ENCODE measurements around the gene WNT3. TPM values are rescaled to one million over a fixed set of nuclear protein-coding genes. Genes with fewer than 3 reads are reported as not detected.

The WNT3 gene
- total and polyA plus RNA-seq, 10 of the 15 experiments (the other 5 are each of a cell fraction or from before 2014, with no cell fraction given), result 0.01 to 0.03 TPM; not detected in 8

GRCh38 chr17:46863383-46864121, 45.1 kb upstream of the WNT3 start:
- Histone ChIP-seq H3K4me2 (ENCODE audit: control insufficient read depth, insufficient read depth) (no peak overlapping the region), H3K4me3 (no peak overlapping the region), H3K9ac (ENCODE audit: control insufficient read depth, insufficient read depth, low read length) (no peak overlapping the region), H3K9me3 (replicated peaks; ENCODE audit: control insufficient read depth, insufficient read depth, low read length) (no peaks in the 10 kb centered on the region), H3K79me2 (ENCODE audit: control insufficient read depth, insufficient read depth, low read length) (no peaks in the 10 kb centered on the region), H4K20me1 (ENCODE audit: control insufficient read depth, insufficient read depth) (no peaks in the 10 kb centered on the region), H3K27ac (ENCODE audit: control insufficient read depth, insufficient read depth) (no peak overlapping the region), H3K27me3 (replicated peaks in 1 of 2; ENCODE audit: control insufficient read depth in 2 of 2, insufficient read depth in 2 of 2, low read length in 1 of 2) (peaks cover 0 to 2% of the 10 kb centered on the region in 2 experiments; a peak in 2 of 4 replicates), H2AFZ (ENCODE audit: control insufficient read depth, low read depth, low read length) (no peak overlapping the region), H3K4me1 (ENCODE audit: control insufficient read depth, insufficient read depth, low read length) (no peaks in the 10 kb centered on the region), H3K36me3 (ENCODE audit: control insufficient read depth in 2 of 2, insufficient read depth in 2 of 2, low read length in 1 of 2) (no peaks in the 10 kb centered on the region)
- WGBS (ENCODE audit: insufficient coverage, insufficient replicate concordance, low lambda C conversion rate, missing lambda C conversion rate), result 36% methylated on average over 8 of the region's 8 CpGs
- FAIRE-seq, result no peak
- CTCF ChIA-PET, result no interaction called here
- RAD21 ChIA-PET (ENCODE audit: unreplicated experiment), result no interaction called here
- POLR2A ChIA-PET, result no interaction called here
- no peak for DNase-seq (ENCODE audit: low read depth, low spot score)
- BruUV-seq (replicated peaks), result no TSS peak
- SMC1A ChIA-PET (ENCODE audit: uncharacterized antibody, unreplicated experiment), result no interaction called here
- ATAC-seq, result no peak
- intact Hi-C loops (cut with micrococcal nuclease; ENCODE audit: unreplicated experiment), result no loop called here
- in situ Hi-C loops (cut with MboI), result loop anchor here (5.0 kb wide), 1 partner anchor 49 kb away; no protein-coding TSS in a partner anchor
- TF ChIP-seq PML (IDR thresholded peaks at IDR 0.05; ENCODE audit: low read length) (no peak), SMARCA5 (IDR thresholded peaks at IDR 0.05) (no peak), ATF2 (IDR thresholded peaks at IDR 0.05; ENCODE audit: low read length) (no peak), CHD1 (IDR thresholded peaks at IDR 0.05; ENCODE audit: low read depth, low read length) (no peak), BACH1 (IDR thresholded peaks at IDR 0.05; ENCODE audit: borderline replicate concordance) (no peak), SIN3A (IDR thresholded peaks at IDR 0.05; ENCODE audit: low read depth, low read length) (no peak), HDAC6 (IDR thresholded peaks at IDR 0.05; ENCODE audit: unreplicated experiment) (no peak), DPF2 (IDR thresholded peaks at IDR 0.05) (no peak), TCF12 (IDR thresholded peaks at IDR 0.05; ENCODE audit: low read depth, low read length) (no peak), SPI1 (IDR thresholded peaks at IDR 0.05; ENCODE audit: borderline replicate concordance, insufficient read depth, low read depth, low read length) (no peak), ATF3 (IDR thresholded peaks at IDR 0.05; ENCODE audit: borderline replicate concordance, extremely low read depth, low read depth, low read length) (no peak), NFYB (IDR thresholded peaks at IDR 0.05; ENCODE audit: insufficient read depth, low read depth, low read length) (no peak), BRCA1 (IDR thresholded peaks at IDR 0.05; ENCODE audit: low read depth, low read length) (no peak), ELK1 (IDR thresholded peaks at IDR 0.05; ENCODE audit: low read depth, low read length) (no peak), POLR2A (IDR thresholded peaks at IDR 0.05; ENCODE audit: low read depth, low read length) (no peak), IRF4 (IDR thresholded peaks at IDR 0.05; ENCODE audit: low read depth, low read length) (no peak)
- TF ChIP-seq, protein P1, sequence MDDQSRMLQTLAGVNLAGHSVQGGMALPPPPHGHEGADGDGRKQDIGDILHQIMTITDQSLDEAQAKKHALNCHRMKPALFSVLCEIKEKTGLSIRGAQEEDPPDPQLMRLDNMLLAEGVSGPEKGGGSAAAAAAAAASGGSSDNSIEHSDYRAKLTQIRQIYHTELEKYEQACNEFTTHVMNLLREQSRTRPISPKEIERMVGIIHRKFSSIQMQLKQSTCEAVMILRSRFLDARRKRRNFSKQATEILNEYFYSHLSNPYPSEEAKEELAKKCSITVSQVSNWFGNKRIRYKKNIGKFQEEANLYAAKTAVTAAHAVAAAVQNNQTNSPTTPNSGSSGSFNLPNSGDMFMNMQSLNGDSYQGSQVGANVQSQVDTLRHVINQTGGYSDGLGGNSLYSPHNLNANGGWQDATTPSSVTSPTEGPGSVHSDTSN (IDR thresholded peaks at IDR 0.05; ENCODE audit: insufficient replicate concordance, low read depth, low read length), result no peak

All from GM12878 (cell line).